ENCODE data around the gene PPP2R5B. TPM values are rescaled to one million over a fixed set of nuclear protein-coding genes. Genes with fewer than 3 reads are reported as not detected.

Gene PPP2R5B
- polyA plus RNA-seq, 6 donors from 2014 or later, result 7.2 to 15.1 (median 10.2) TPM

DNA sequence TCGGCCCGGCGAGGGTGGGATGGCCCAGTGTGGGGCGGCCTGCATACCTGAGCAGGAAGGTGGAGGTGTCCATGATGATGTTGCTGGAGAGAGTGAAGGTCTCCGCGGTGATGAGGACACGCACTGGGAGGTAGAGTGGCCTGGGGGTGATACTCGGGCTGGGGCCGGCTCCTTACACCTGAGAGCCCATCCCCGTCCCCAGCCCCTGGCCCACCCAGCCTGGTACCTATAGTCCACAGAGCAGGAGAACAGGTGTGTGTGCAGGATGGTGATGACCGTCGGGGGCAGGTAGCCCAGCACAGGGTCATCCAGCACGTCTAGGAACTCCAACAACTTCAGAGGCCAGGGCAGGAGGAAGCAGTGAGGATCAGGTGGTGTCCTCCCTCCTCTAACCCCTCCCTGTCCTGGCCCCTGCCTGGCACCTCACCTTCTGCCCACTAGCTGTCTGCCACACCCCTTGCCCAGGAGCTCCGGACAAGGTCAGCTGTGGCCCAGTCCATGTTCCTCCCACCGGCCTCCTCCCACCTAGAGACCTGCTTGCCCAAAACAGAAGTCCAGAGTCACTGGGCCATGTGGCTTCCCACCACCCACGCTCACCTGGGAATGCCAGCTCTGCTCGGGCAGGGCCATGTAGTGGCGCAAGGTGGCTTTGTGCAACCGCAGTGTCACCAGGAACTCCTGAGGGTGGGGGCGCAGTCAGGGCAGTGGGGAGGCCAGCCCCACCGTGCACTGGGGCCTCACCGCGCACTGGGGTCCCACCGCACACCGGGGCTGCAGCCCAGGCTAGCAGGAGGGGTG is 18.8 kb upstream of the PPP2R5B start:
- no peaks in the 10 kb centered on the region for H3K27me3 Mint-ChIP-seq
- no peaks in the 10 kb centered on the region for H3K9me3 Mint-ChIP-seq
- DNase-seq (no peak), ATAC-seq (ENCODE audit: low read depth in 2 of 2) (no peak)
- H3K36me3 Mint-ChIP-seq, result peaks cover 0 to 10% of the 10 kb centered on the region in 2 donors
- peak overlapping the region in 2 of 6 donors; percentile 57 to 60 for H3K27ac Mint-ChIP-seq
- no peak overlapping the region for H3K4me3 Mint-ChIP-seq
- H3K4me1 Mint-ChIP-seq, result no peaks in the 10 kb centered on the region

DNA sequence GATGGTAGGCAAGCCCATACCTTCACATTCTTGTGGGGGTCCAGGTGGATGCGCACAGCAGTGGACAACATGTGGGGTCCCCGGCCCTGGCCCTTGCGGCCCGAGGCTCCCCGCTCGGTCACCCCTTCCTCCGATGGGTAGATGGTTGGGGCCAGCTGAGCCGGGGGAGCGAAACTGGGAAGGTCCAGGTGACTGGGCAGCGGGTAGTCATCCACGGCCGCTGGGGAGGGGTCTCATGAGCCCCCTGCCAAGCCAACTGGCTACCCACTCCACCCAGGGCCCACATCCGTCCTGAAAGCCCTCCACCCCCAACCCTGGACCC is 18.2 kb upstream of the PPP2R5B start:
- ATAC-seq (ENCODE audit: low read depth in 2 of 2) (no peak), DNase-seq (no peak)
- Mint-ChIP-seq H3K9me3 (no peaks in the 10 kb centered on the region), H3K27me3 (no peaks in the 10 kb centered on the region), H3K36me3 (peaks cover 0 to 12% of the 10 kb centered on the region in 2 donors), H3K4me3 (no peak overlapping the region), H3K4me1 (no peaks in the 10 kb centered on the region), H3K27ac (no peak overlapping the region)

DNA sequence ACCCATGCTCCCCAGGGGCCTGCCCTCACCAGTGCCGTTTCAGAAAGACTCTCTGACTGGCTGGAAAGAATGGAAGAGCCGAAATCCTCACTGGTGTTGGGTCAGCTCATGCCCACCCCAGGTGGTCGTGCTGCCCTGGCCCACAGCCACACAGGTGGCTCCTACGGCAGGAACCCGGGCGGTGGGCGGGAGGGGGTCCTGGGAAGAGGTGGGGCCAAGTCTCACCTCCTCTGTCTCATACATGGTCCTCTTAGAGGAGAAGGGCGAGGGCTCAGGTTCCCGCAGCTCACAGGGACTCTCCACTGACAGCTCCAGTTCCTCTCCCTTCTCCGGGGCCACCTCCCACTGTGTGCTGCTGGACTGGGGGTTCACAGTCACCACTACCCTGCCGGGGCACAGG is 15.7 kb upstream of the PPP2R5B start:
- Mint-ChIP-seq H3K36me3 (peaks cover 0 to 19% of the 10 kb centered on the region in 2 donors), H3K27ac (peak overlapping the region in 1 of 6 donors; percentile 66), H3K4me1 (peaks cover 0 to 10% (median 0%) of the 10 kb centered on the region in 3 donors), H3K9me3 (no peaks in the 10 kb centered on the region), H3K4me3 (no peak overlapping the region), H3K27me3 (no peaks in the 10 kb centered on the region)
- DNase-seq, result no peak
- no peak for ATAC-seq (ENCODE audit: low read depth in 2 of 2)

DNA sequence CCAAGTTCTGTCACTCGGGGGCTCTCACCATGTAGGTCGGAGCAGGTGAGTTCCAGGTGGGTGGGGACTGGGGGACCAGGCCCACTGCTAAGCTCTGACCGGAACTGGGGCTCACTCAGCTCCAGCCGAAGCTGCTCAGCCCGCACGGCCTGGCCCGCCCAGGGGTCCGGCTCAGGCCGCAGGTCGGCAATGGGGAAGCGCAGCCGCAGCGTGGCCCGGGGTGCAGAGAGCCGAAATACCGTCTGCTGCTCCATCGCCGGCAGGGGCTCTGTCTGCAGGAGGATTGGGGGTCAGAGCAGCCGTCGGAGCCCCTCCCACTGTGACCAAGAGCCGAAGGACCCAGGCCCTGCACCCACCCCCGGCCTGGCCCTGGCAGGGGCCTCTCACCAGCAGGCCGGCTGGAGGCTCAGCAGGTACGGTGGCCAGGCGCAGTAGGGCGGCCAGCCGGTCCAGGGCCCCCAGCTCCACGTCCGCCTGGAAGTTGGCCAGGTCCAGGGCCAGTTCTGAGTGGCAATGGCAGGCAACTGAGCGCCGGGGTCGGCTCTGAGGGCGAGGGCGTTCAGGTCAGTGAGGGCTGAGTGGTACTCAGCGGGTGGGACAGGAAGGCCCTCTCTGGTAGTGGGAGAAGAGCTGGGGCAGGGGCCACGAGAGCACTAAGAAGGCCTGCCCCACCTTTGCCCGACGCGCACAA is 14.7 kb upstream of the PPP2R5B start:
- no peak for DNase-seq
- Mint-ChIP-seq H3K36me3 (peaks cover 0 to 19% of the 10 kb centered on the region in 2 donors), H3K9me3 (no peaks in the 10 kb centered on the region), H3K27ac (no peak overlapping the region), H3K27me3 (no peaks in the 10 kb centered on the region), H3K4me3 (no peak overlapping the region), H3K4me1 (peaks cover 0 to 14% (median 0%) of the 10 kb centered on the region in 3 donors)
- no peak for ATAC-seq (ENCODE audit: low read depth in 2 of 2)

DNA sequence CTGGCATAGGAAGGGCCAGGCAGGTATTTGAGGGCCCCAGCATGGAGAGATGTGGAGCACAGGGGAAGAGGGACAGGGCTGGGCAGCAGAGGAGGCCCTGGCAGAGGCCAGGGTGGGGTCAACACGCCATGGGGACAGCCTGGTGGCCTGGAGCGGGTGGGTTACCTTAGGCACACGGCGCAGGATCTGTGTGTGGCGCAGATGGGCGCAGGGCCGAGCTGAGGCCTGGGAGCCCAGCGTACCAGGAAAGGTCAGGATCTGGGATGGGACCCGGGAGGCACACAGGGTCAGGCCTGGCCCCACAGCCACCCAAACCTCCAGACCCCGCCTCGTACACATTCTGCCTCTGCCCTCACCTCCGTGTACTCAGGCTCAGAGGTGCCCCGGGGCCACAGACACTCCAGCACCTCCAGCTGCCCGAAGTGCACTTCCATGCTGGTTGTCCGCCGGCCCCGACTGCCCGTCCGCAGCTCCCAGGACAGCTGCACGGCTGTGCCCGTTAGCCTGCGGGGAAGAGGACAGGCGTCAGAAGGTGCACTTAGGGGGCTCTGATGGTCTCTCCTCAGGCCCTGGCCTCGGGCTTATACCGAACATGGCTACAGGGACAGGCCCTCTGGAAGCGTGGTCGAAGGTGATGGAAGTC is 13.9 kb upstream of the PPP2R5B start:
- H3K4me3 Mint-ChIP-seq, result no peak overlapping the region
- DNase-seq (no peak), ATAC-seq (ENCODE audit: low read depth in 2 of 2) (no peak)
- H3K4me1 Mint-ChIP-seq, result peaks cover 5 to 14% (median 7%) of the 10 kb centered on the region in 3 donors
- peaks cover 0 to 19% of the 10 kb centered on the region in 2 donors for H3K36me3 Mint-ChIP-seq
- H3K27ac Mint-ChIP-seq, result no peak overlapping the region
- no peaks in the 10 kb centered on the region for H3K9me3 Mint-ChIP-seq
- H3K27me3 Mint-ChIP-seq, result no peaks in the 10 kb centered on the region

DNA sequence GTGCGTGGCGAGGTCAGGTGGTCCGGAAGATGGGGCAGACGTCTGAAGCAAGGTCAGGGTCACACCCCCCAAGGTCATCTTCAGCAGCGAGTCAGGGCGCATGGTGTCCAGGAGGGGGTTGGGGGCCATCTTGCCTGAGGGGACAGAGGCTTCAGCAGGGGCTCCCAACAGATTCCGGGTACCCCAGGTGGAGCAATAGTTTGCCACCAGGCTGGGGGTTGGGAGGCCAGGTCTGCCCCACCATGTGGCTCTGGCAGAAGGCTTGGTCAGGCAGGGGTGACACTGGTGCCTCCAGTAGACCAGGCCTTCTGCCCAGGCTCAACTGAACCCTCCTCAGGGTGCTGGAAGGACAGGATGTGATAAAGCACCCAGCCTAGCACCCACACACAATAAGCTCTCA is 13.3 kb upstream of the PPP2R5B start:
- Mint-ChIP-seq H3K36me3 (peaks cover 0 to 19% of the 10 kb centered on the region in 2 donors), H3K27ac (no peak overlapping the region), H3K4me3 (no peak overlapping the region), H3K9me3 (no peaks in the 10 kb centered on the region), H3K27me3 (no peaks in the 10 kb centered on the region), H3K4me1 (peaks cover 11 to 18% (median 13%) of the 10 kb centered on the region in 3 donors)
- DNase-seq, result no peak
- no peak for ATAC-seq (ENCODE audit: low read depth in 2 of 2)

DNA sequence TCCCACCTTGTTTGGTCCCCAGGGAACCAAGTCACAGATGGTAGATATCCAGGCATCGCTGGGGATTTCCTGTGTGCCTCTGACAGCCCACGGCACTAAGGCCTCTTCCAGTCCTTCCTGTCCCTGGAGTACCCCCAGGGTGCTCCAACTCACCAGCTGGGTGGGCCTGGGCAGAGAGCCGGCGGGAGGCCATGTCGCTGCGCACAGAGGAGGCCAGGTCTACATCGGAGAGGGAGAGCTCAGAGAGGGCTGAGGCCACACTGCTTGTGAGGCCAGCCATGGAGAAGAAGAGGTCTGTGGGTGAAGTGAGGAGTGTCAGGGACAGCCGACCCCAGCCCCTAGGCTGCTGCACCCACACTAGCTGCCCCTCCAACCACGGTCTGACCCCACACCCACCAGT is 12.8 kb upstream of the PPP2R5B start:
- DNase-seq (no peak), ATAC-seq (ENCODE audit: low read depth in 2 of 2) (no peak)
- Mint-ChIP-seq H3K4me3 (no peak overlapping the region), H3K4me1 (peaks cover 16 to 23% (median 18%) of the 10 kb centered on the region in 3 donors), H3K27me3 (no peaks in the 10 kb centered on the region), H3K27ac (no peak overlapping the region), H3K36me3 (peaks cover 0 to 19% of the 10 kb centered on the region in 2 donors), H3K9me3 (no peaks in the 10 kb centered on the region)

DNA sequence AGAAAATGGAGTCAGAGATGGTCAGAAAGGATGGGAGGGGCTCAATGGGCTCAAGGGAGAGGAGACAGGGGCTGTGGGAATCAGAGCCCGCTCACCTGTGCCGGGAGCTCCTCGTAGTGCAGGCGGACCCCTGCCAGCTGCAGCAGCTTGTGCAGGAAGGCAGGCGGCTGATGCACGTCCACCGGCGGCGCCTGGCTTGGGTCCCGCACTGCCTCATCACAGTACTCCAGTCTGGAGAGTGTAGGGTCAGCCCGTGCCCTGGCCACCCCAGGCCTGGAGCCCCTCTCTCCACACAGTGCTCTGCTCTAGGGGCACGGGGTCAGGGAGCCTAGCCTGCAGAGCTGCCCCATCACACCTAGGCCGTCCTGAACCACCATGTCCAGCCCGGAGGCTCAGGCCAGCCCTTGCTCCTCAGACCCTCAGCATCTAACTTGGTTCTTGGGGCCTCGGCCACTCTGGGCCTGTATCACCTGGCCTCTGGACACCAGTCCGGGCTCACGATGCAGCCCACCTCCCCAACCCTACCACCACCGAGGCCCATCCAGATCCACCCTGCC is 11.2 kb upstream of the PPP2R5B start:
- peaks cover 0 to 19% of the 10 kb centered on the region in 2 donors for H3K36me3 Mint-ChIP-seq
- H3K9me3 Mint-ChIP-seq, result no peaks in the 10 kb centered on the region
- no peaks in the 10 kb centered on the region for H3K27me3 Mint-ChIP-seq
- H3K27ac Mint-ChIP-seq, result no peak overlapping the region
- ATAC-seq (ENCODE audit: low read depth in 2 of 2) (no peak), DNase-seq (no peak)
- peaks cover 30 to 32% (median 31%) of the 10 kb centered on the region in 3 donors for H3K4me1 Mint-ChIP-seq
- H3K4me3 Mint-ChIP-seq, result peak overlapping the region in 1 of 8 donors; percentile 64

DNA sequence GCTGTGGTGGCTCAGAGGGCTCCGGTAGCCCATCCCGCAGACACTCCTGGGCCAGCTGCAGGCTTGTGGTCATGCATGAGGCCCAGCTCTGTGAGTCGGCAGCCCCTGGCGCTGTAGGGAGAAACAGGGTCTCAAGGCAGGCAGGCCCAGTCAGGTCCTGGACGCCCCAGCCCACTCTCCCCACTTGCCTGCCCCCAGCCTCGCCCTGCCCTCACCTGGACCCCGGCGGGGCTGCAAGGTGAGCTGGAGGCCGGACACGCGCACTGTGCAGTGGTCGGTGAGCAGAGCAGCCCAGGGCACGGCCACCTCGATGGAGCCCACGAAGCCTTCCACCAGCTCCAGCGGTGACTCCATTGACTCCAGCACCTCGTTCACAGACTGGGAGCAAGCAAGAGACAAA is 10.4 kb upstream of the PPP2R5B start:
- Mint-ChIP-seq H3K4me1 (peaks cover 30 to 32% (median 31%) of the 10 kb centered on the region in 3 donors), H3K27ac (no peak overlapping the region), H3K36me3 (peaks cover 0 to 19% of the 10 kb centered on the region in 2 donors), H3K9me3 (no peaks in the 10 kb centered on the region), H3K27me3 (no peaks in the 10 kb centered on the region), H3K4me3 (peak overlapping the region in 2 of 8 donors; percentile 62 to 71)
- ATAC-seq (ENCODE audit: low read depth in 2 of 2) (no peak), DNase-seq (no peak)

DNA sequence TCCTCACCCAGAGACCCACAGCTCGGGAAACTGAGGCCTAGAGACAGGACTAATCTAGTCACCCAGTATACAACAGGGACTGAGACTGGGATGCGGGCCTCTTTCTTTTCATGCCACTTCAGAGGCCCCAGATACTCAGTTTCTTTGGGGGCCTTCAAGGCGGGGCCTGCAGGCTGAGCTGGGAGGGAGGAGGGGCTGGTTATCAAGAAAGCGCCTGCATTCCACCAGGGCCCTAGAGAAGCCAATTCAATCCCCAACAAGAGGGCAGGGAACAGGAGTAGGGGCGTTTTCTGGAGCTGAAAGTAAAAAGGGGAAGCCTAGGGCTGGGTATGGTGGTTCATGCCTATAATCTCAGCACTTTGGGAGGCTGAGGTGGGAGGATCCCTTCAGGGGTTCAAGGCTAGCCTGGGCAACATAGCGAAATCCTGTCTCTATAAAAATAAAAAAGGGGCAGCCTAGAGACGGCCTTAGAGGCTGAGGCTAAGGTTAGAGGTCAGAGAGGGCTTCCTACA is 9.1 kb upstream of the PPP2R5B start:
- no peaks in the 10 kb centered on the region for H3K9me3 Mint-ChIP-seq
- H3K27me3 Mint-ChIP-seq, result no peaks in the 10 kb centered on the region
- H3K27ac Mint-ChIP-seq, result peak overlapping the region in 5 of 6 donors; percentile 27 to 97 (median 72)
- no peak for ATAC-seq (ENCODE audit: low read depth in 2 of 2)
- no peak for DNase-seq
- H3K4me3 Mint-ChIP-seq, result peak overlapping the region; percentile 26 to 94 (median 87)
- peaks cover 30 to 32% (median 31%) of the 10 kb centered on the region in 3 donors for H3K4me1 Mint-ChIP-seq
- H3K36me3 Mint-ChIP-seq, result peaks cover 0 to 19% of the 10 kb centered on the region in 2 donors

DNA sequence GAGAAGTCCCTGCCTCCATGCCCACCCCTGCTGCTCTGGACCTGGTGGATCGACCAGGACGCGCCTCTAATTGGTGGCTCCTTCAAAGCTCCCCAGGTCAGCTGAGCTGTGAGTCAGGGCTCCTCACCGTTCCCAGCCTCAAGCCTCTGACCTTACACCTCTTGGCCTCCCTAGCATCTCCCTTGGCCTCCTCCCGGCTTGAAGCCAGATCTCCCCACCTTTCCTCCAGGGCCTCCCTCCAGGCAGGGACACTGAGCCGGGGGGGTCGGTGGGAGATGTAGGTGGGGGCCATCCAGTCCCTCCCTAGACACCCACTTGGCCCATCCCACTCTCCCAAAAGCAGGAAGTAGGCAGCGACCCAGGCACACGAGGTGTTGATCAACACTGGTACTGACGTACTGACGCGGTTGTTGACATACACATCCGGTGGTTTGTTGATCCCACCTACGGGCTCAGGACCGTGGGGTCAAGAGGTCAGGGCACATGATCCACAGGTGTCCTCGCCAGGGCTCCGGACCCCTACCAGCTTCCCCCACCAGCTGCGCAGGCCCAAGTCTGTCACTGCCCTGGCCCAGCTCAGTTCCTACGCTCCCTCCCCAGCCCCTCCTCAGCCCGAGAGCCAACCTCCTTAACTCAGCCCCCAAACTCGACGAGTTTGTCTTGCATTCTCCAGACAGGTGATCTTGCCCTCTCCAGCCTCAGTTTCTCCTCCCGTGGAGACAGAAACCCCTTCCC is 8.3 kb upstream of the PPP2R5B start:
- H3K36me3 Mint-ChIP-seq, result peaks cover 0 to 17% of the 10 kb centered on the region in 2 donors
- ATAC-seq (ENCODE audit: low read depth in 2 of 2), result no peak
- H3K27ac Mint-ChIP-seq, result peak overlapping the region; percentile 67 to 97 (median 89)
- H3K9me3 Mint-ChIP-seq, result no peaks in the 10 kb centered on the region
- peaks cover 30 to 32% (median 31%) of the 10 kb centered on the region in 3 donors for H3K4me1 Mint-ChIP-seq
- no peaks in the 10 kb centered on the region for H3K27me3 Mint-ChIP-seq
- peak overlapping the region; percentile 86 to 94 (median 89) for H3K4me3 Mint-ChIP-seq
- no peak for DNase-seq

DNA sequence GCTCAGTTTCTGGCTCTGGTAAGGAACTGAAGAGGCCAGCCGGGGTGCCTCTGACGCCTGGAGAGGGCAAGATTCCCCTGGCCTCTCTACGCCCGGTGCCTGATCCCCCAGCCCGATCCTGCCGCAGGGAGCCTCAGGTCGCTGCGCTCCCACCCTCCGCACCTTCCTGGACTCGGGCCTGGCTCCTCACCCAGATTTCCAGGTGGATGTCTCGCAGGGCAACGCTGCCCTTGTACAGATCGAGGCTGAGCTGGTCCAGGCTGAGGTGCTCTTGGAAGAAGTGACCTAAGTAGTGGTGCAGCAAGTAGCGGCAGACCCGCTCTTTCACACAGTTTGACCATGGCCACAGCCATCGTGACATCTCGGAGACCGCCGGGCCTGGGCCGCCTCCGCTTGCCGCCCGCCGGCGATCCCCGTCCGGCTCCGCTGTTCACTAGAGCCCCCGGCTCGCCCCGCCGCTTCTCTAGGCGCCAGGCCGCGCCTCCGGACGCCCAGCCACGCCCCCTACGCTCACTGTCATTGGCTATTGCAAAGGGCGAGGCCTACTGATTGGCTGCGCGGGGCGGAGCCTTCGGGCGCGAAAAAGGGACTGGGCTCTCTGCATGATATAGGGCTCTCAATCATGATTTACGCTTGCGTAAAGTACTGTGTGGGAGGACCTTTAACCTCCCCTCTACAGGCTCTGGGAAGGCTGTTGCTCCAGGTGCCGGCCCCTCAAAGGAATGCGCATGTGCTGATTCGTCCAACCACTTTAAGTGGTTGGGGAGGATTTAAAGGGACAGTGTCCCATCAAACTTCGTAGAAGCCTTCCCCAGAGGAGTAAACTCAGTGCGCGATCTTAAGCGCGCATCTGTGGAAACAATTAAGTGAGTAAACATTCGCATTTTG is 7.5 kb upstream of the PPP2R5B start, which contains the start of gene ATG2A:
TSS of gene ATG2A (minus strand) at position 435 of the 888 bp plus-strand sequence. CDS start at position 361, 74 bp downstream.
- Mint-ChIP-seq H3K4me3 (peak within 1 kb of the TSS; percentile 86 to 94 (median 89)), H3K27ac (peak within 1 kb of the TSS; percentile 77 to 97 (median 89)), H3K4me1 (peaks cover 27 to 31% (median 30%) of the 10 kb centered on the region in 3 donors), H3K27me3 (no peaks in the 10 kb centered on the region), H3K36me3 (peaks cover 0 to 9% of the 10 kb centered on the region in 2 donors), H3K9me3 (no peaks in the 10 kb centered on the region)
- ATAC-seq (ENCODE audit: low read depth in 2 of 2), result peak; percentile 96 to 97
- DNase-seq, result peak; percentile 98
